GM19468 (cell line): ENCODE data around the gene OR10X1.

Experiments used
- ATAC-seq: cut with Tn5 transposase; IDR thresholded peaks from one replicate; pipeline ENCODE4 v1.9.1; 2021; ENCODE audit warnings: mild to moderate bottlenecking, moderate library complexity, moderate number of reproducible peaks; ENCODE audit not compliant: unreplicated experiment; ENCODE audit errors: extremely low read depth

Gene OR10X1, protein sequence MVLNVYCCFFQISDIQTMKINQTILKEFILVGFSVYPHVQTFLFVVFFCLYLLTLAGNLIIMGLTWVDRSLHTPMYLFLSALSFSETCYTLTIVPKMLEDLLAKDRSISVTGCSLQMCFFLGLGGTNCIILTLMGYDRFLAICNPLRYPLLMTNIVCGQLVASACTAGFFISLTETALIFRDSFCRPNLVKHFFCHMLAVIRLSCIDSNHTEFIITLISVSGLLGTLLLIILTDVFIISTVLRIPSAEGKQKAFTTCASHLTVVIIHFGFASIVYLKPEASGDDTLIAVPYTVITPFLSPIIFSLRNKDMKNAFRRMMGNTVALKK

DNA sequence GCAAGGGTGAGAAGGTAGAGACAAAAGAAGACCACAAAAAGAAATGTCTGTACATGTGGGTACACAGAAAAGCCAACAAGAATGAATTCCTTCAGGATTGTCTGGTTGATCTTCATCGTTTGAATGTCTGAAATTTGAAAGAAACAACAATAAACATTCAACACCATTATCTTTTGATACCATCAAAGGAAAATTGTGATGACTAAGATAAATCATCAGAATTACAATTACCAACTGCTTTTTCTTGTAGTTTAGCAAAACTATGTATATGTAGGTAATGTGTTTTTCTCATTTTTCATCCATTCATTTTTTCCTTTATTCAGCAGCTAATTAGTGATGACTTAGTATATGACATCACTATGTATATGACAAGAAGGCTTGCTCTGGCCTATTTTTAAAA is at the start of gene OR10X1:
Gene OR10X1 (minus strand): TSS at position 167 of the 400 bp plus-strand sequence. CDS start 0 bp downstream, at position 167.
- ATAC-seq, result no peak

DNA sequence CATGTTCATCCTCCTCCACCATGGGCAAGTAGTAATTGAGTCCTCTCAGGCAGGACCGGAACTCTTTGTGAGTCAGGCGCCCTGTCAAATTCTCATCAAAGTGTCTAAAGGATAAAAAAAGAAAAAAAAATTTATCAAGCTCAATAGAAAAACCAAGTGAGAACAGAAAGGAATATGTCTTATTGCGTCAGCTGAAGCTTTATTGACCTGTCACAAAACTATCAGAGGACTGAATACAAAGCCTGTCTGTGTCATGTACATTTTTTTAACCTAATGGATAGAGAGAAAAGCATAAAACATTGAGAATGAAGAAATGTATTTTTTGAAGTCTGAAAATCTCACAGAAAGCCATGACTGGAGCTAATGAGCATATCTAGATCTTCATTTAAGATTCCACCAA is 34.1 kb upstream of the OR10X1 start:
- no peak for ATAC-seq

DNA sequence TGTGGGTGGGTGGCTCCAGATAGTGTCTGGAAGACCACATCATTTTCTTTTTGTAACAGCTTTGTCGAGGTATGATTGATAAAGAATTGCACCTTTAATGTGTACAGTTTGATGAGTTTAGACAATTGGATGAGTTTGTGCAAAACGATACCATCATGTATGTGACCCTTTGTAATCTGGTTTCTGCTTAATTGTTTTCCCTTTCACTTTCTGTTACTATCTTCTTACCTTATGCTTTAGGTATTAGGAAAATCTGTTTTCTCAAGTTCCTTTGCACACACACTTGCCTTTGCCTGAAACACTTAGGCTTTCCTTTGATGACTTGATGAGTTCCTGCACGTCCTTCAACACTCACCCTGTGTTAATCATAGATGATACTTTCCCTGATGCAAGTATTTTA is 32.2 kb upstream of the OR10X1 start:
- ATAC-seq, result no peak

DNA sequence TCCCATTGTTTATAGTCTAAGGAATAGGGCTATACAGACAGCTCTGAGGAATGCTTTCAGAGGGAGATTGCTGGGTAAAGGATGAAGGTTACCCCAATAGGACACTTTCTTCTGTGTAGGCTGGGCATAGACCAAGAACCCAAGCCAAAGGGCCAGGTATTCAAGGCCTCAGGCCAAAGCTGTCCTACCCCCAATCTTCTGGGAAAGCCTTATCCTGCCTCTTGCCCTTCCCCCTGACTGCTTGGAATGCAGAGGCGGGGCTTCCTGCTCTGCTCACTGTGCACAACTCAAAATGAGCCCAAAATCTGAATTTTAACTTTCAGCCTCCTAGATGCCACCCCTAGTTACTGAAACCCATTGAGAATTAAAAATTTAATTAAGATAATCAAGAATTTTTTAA is 27.6 kb upstream of the OR10X1 start:
- ATAC-seq, result no peak

DNA sequence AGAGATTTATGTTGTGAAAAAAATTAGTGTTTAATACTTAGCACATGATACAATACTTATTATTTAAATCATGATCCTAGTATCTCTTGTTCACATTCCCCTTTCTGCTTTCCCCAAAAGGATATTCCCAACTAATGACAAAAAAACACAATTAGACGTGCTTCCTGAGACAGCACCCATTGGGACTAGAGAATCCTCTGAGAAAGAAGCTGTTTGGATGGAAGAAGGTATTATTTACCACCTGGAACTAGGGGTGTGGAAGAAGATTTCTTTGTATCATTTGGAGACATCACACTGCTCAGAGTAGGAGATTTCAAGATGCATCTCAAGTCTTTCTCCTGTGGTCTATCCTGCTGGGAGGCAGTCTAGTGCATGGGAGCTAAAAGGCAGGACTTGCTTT is 25.3 kb upstream of the OR10X1 start, which contains the start of gene OR10Z1:
Gene OR10Z1 (plus strand): TSS at position 301 of the 400 bp plus-strand sequence. CDS start 1,171 bp downstream, outside the sequence.
- ATAC-seq, result no peak

DNA sequence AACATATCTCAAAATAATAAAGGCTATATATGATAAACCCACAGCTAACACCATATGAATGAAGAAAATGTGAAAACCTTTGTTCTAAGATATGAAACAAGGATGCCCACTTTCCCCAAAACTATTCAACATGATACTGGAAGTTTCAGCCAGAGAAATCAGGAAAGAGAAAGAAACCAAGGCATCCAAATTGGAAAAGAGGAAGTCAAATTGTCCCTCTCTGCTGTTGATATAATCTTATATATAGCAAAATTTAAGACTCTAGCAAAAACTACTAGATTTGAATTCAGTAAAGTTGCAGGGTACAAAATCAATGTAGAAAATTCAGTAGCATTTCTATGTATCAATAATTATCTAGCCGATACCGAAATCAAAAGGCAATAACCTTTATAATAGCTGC is 21.0 kb upstream of the OR10X1 start:
- no peak for ATAC-seq

DNA sequence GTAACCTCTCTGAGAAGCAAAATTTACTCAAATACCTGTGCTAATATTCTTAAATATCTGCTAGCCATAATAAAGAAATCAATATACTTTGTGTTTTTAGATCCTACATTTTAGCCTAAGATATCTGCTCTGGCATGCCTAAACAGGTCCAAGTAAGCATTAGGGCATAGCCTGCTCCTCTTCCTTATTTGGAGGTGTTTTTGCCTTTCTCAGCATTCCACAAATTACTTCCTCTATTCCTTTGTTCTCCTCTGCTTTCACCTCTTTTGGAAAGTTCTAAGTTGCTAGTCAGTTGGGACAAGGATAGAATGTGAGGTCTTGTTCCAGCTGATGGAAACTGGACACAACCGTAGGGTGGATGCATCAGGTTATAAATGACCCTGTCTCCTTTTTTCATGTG is 7.2 kb upstream of the OR10X1 start:
- ATAC-seq, result no peak

DNA sequence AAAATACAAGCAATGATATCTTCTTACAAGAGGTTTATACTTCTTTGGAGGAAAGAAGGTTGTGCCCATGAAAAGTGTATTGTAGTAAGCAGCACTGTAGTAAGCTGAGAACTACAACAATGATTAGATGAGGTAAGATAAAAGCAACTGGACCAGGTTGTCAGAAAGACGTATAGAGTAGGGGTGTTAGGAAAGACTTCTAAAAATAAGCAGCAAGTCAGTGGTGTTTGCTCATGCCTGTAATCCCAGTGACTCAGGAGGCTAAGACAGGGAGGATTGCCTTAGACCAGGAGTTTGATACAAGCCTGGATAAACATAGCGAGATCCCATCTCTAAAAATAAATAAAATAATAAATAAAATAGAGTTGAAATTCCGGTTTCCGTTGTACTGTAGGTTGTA is 4.3 kb upstream of the OR10X1 start:
- ATAC-seq, result no peak

DNA sequence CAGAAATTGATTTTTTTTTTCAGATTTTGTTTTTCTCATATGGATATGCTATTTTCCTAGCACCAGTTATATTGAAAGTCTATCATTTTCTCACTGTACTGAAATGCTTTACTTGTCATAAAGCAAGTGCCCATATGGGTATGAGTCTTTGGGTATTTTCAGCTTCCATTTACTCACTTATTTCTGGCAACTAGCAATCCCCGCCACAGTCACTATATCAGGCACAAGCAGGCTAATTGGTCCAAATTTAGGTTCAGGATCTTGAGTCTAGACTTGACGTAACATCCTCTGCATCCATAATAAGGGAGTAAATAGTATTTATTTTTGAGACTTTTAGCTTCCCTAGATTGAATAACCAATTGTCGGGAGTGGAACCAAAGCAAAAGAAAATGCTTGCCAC is 2.1 kb downstream of the OR10X1 start:
- no peak for ATAC-seq

DNA sequence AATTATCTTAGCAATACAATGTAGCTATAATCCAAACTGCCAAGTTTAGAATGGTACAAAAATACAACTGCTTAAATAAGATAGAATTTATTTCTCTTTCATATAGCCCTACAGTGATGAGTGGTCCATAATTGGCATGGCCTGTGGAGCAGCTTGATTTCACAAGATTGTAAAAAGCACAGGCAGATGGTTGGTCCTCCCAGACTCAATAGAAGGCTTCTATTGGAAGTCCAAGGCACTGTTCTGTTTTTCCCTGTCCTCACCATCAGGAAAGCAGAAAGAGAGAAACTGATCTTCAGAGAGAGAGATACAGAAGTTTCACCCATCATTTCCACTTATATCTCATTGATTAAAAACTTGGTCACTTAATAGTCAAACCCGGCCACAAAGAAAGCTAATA is 7.5 kb downstream of the OR10X1 start:
- ATAC-seq, result no peak

DNA sequence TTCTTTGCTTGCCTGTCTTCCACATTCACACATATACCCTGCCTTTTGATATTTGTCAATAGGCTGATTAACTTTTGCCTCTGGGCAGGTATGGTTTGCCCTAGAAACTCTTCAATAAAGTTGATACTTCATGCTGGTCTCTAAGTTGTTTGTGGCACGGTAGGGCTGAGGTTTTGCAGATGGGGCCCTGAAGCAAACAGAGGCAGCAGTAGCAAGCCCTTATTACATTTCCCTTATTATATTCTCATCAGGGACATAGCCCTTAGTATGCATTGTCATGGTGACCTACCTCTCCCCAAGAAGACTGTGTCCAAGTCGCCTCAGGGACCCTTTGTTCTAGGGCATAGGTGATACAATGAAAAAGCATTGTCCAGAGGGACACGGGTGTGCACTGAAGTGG is 9.2 kb downstream of the OR10X1 start, which contains the start of gene OR6P1:
Gene OR6P1 (minus strand): TSS at position 101 of the 400 bp plus-strand sequence. CDS start 6,976 bp downstream, outside the sequence.
- ATAC-seq, result no peak

DNA sequence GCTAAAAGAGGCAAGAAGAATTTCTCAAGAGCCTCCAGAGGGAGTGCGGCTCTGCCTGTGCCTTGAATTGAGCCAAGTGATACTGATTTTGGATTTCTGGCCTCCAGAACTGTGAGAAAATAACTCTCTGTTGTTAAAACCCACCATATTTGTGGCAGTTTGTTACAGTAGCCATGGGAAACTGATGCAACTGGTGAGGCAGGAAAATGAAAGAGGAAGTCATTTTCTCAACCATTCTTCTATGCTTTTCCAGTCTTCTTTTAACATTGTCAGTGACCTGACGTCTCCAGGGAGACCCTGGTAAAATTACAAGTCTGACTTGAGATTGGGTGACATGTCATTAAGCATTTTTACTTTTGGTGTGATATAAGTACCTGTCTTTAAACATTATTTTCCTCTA is 15.1 kb downstream of the OR10X1 start:
- no peak for ATAC-seq

DNA sequence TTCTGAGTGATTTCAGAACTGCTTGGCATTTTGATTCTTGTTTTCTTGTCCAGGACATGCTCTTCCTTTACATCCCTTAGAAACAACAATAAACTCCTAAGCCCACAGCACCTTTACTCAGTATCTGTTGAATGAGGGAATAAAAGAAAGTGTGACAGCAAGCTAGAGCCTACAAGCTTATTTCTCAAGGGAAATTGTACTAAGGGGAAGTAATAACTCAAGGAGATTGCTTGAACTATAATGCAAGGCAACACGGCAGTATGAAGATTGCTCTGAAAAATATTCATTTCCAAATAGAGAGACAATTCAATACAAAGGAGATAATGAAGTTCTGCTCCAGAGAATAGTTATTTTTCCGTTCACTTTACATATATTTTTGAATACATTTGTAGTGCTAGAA is 15.8 kb downstream of the OR10X1 start:
- no peak for ATAC-seq

DNA sequence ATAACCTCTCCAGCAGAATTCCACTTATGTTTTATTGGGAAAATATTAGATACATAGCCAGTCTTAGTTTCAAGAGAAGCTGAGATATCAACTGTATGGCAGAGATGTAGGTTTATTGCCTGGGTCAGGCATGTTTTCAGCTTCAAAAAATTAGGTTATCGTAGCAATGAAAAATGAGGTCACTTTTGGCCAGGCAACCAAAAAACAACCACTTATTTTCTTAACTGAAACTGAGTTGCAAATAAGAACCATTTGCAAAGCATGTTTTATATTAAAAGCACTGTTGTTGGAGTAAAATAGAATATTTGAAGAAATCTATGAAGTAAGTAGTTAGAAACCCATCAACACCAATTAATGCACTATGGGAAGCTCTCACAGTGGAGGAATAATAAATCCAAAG is 20.0 kb downstream of the OR10X1 start:
- no peak for ATAC-seq

DNA sequence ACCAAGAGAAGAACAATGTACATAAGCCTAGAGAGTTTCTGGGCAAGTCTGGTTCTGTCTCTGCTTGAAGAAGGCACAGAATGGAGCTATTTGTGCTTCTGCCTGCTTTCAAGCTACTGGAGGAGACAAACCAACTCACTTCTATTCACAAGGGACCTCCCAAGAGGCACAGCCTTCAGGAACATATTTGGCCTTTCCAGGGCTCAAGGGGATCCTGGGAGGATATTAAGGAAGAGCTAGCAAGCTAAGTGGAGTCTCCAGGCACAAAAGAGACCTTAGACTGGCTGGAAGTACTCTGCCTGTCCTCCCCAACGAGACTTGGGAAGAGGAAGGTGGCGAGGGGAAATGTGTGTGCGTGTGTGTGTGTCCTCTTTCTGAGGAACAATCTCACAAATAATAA is 25.3 kb downstream of the OR10X1 start, which contains the start of gene OR6Y1:
Gene OR6Y1 (minus strand): TSS at position 54 of the 400 bp plus-strand sequence. CDS start 6,300 bp downstream, outside the sequence.
- no peak for ATAC-seq

DNA sequence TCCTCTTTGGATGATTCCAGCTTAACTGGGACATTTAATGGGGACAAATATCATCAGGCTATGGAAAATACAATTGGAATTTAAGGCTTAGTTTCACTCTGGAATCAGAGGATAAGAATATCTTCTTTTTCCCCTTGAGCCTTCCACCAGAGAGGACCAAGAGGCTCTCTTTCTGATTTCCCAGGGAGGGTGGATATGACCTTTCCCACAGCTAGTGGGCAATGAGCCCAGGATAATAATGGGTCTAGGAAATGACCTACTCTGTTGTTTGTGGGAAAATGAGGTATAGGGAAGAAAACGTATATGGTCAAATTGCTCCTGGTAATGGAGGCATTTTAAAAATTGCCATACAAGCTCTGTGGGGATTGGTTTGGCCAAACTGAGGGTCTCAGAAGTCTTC is 27.4 kb downstream of the OR10X1 start:
- ATAC-seq, result no peak

DNA sequence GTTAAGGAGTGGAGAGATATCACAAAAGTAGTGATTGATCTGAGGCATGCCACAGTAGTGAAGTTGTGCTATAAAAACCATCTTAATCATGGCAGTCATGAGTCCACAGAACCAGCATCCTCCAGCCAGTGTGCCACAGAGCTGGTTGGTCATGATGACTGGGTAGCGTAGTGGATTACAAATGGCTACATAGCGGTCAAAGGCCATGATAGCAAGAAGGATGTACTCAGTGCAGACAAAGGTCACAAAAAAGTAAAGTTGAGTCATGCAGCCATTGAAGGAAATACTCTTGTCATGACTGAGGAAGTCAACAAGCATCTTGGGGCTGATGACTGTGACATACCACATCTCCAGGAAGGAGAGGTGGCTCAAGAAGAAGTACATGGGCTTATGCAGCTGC is 32.2 kb downstream of the OR10X1 start:
- ATAC-seq, result no peak

DNA sequence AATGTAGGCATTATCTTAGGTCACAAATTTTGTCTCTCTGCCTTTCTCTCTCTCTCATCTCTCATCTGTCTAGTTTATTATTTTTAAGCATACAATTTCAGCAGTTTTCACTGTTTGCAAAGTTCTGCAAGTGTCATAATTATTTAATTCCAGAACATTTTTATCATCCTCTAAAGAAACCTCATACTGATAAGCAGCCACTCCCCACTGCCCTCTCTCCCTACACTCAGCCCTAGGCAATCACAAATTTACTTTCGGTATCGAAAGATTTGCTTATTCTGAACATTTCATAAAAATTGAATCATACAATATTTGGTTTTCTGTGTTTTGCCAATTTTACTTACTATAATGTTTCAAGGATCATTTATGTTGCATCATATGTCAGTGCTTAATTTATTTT is 42.1 kb downstream of the OR10X1 start:
- ATAC-seq, result no peak

DNA sequence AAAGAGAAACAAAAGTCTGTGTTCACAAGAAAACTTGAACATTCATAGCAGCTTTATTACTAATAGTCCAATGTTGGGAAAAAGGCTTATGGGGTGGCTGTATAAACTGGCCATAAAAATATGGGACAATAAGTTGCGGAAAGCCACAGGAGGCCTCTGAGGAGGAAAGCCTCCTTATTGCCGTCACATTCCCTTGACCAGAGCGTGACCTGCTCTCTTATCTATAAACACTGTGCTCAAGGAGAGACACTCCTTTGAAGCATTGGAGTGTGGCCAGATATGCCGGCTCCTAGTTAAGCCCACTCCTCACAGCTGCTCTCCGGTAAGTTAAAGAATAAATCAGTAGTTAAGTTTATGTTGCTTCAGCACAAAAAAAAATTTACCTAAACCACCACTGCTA is 45.2 kb downstream of the OR10X1 start:
- ATAC-seq, result no peak
